DND-41 (cell line): Measurements from ENCODE around the gene BRAT1.

Experiments used
- EZH2 ChIP-seq: IDR thresholded peaks from 3 replicates; pipeline ENCODE4 v1.6.1; 2012; ENCODE audit warnings: borderline replicate concordance, low read depth, mild to moderate bottlenecking, moderate library complexity, low read length, inconsistent platforms; ENCODE audit not compliant: severe bottlenecking
- TF ChIP-seq, protein P1 (sequence below): IDR thresholded peaks from 2 replicates; pipeline ENCODE4 v1.5.1; 2012; ENCODE audit warnings: borderline replicate concordance, low read length, moderate library complexity, mild to moderate bottlenecking; ENCODE audit not compliant: poor library complexity, severe bottlenecking; ENCODE audit errors: extremely low read depth

GRCh38 chr7:2572101-2572842 is 16.9 kb upstream of the BRAT1 start:
- TF ChIP-seq, protein P1, sequence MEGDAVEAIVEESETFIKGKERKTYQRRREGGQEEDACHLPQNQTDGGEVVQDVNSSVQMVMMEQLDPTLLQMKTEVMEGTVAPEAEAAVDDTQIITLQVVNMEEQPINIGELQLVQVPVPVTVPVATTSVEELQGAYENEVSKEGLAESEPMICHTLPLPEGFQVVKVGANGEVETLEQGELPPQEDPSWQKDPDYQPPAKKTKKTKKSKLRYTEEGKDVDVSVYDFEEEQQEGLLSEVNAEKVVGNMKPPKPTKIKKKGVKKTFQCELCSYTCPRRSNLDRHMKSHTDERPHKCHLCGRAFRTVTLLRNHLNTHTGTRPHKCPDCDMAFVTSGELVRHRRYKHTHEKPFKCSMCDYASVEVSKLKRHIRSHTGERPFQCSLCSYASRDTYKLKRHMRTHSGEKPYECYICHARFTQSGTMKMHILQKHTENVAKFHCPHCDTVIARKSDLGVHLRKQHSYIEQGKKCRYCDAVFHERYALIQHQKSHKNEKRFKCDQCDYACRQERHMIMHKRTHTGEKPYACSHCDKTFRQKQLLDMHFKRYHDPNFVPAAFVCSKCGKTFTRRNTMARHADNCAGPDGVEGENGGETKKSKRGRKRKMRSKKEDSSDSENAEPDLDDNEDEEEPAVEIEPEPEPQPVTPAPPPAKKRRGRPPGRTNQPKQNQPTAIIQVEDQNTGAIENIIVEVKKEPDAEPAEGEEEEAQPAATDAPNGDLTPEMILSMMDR: no peak
- TF ChIP-seq EZH2: no peak
